ENCODE results near the gene GTPBP10. TPM values are rescaled to one million over a fixed set of nuclear protein-coding genes. Genes with fewer than 3 reads are reported as not detected.

Gene GTPBP10
- total RNA-seq, 1 donor from 2014 or later, result 24.2 TPM

DNA sequence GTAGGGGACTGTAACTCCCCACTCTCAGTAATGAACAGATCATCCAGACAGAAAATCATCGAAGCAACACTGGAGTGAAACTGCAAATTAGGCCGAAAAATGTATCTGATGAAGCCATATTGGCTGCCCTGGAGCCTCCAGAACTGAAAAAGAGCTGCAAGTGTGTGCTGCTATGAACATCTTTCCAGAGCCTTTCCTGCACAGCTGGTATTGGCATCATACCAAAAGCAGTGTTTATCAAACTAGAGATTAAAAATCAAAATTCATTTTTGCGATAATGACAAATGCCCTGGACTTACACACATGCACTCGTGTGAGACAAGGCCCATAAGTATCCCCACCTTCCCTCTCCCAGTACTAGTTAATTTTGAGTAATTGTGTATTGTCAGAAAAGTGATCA lies 49.9 kb downstream of the GTPBP10 start:
- no peaks in the 10 kb centered on the region for H3K36me3 ChIP-seq

DNA sequence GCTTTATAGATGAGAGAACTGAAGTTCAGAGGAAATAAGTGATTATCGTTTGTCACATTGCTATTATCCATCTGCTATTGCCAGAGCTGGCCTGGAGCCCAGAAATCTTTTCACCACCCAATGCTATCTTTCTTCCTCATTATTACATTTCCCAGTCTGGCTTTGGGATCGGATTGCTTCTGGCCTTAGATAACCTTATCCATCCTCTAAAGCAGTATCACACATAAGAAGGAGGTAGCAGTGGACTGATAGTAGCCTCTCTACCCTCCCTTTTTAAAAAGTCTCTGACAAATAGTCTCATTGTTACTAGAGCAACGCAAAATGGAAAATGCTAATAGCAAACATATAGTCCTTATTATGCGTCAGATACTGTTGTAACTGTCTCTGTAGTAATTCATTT lies 55.5 kb downstream of the GTPBP10 start:
- no peak for DNase-seq
- H3K9me3 ChIP-seq (replicated peaks), result peaks cover 15% of the 10 kb centered on the region
- H3K27ac ChIP-seq (replicated peaks), result no peak overlapping the region
- peaks cover 39% of the 10 kb centered on the region for H3K4me1 ChIP-seq
- intact Hi-C loops (cut with micrococcal nuclease), result no loop called here
- TF ChIP-seq, protein P1, sequence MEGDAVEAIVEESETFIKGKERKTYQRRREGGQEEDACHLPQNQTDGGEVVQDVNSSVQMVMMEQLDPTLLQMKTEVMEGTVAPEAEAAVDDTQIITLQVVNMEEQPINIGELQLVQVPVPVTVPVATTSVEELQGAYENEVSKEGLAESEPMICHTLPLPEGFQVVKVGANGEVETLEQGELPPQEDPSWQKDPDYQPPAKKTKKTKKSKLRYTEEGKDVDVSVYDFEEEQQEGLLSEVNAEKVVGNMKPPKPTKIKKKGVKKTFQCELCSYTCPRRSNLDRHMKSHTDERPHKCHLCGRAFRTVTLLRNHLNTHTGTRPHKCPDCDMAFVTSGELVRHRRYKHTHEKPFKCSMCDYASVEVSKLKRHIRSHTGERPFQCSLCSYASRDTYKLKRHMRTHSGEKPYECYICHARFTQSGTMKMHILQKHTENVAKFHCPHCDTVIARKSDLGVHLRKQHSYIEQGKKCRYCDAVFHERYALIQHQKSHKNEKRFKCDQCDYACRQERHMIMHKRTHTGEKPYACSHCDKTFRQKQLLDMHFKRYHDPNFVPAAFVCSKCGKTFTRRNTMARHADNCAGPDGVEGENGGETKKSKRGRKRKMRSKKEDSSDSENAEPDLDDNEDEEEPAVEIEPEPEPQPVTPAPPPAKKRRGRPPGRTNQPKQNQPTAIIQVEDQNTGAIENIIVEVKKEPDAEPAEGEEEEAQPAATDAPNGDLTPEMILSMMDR (IDR thresholded peaks at IDR 0.05; ENCODE audit: borderline replicate concordance), result no peak
- H3K36me3 ChIP-seq, result peaks cover 15% of the 10 kb centered on the region
- H3K4me3 ChIP-seq, result no peak overlapping the region
- no peaks in the 10 kb centered on the region for H3K27me3 ChIP-seq (ENCODE audit: low read depth)

More for the DNA sequence above, 49.9 kb downstream of the GTPBP10 start:
- intact Hi-C loops (cut with micrococcal nuclease), result loop anchor here (10.0 kb wide), 1 partner anchor 52 kb away; the partner anchor contains the start of gene GTPBP10
- TF ChIP-seq, protein P1 (IDR thresholded peaks at IDR 0.05; ENCODE audit: borderline replicate concordance), result no peak
- Histone ChIP-seq H3K27me3 (ENCODE audit: low read depth) (no peaks in the 10 kb centered on the region), H3K27ac (replicated peaks) (no peak overlapping the region), H3K4me3 (no peak overlapping the region), H3K4me1 (no peaks in the 10 kb centered on the region), H3K9me3 (replicated peaks) (peaks cover 15% of the 10 kb centered on the region)
- no peak for DNase-seq

DNA sequence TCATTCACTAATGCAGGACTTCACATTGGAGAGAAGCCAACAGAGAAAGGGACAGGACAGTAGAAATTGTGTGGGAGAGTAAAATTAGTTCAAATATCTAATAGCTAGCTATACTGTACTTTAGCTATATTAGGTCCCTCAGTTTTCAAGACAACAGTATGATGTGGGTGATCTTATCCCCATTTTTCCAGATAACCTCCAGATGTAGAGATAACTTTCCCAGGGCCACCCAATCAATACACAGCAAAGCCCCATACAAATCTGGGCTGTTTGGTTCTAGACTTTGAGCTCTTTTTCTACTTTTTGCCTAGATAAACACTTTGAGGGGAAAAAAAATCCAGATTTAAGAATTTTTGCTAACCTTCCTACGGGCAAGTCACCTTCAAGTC lies 56.3 kb downstream of the GTPBP10 start:
- H3K4me3 ChIP-seq, result peak overlapping the region; percentile 72
- intact Hi-C loops (cut with micrococcal nuclease), result no loop called here
- peaks cover 47% of the 10 kb centered on the region for H3K4me1 ChIP-seq
- peak overlapping the region; percentile 92 for H3K27ac ChIP-seq (replicated peaks)
- TF ChIP-seq, protein P1 (IDR thresholded peaks at IDR 0.05; ENCODE audit: borderline replicate concordance), result no peak
- DNase-seq, result no peak
- H3K9me3 ChIP-seq (replicated peaks), result peaks cover 15% of the 10 kb centered on the region
- peaks cover 23% of the 10 kb centered on the region for H3K36me3 ChIP-seq
- H3K27me3 ChIP-seq (ENCODE audit: low read depth), result no peaks in the 10 kb centered on the region

DNA sequence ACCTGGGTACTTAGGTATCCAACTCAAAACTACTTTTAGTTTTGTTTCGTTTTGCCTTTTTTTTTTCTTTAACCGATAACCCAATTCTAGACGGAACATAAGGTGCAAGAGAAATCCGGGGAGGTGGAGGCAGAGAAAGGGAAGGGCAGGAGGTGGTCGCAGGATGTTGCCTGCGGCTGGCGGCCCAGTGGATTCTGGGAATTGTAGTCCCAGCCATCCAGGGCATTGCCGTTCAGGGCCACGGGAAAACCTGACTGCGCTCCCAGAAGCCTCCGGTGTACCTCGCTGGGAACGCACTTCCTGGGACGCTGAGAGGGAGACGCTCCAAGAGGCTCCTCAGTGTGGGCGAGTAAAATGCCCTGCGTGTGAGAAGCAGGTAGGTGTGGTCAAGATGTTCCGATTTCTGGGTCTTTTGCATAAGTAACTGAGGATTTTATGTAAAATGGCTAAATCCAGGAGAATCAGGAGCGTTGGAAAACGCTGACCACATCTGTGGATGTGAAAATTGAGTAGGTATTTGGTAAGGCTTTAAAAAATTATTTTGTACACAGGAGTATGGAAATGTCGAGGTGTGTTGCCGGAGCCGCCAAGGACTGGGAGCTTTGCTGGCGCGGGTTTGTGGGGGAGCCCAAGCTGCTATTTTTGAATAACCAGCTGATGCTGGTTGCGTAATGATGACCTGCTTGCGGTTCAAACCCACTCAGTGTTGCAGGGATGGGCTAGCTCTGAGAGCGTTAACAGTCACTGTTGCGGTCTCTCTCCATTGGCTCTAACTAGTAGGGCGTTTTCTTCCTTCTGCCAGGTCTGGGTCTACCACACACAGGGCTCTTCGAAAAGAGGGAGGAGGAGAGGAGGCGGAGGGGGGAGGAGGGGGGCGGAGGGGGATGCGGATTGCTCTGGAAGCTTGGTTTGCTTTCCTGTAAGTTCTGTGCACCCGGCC lies 56.9 kb downstream of the GTPBP10 start, which contains the start of gene CLDN12:
CLDN12 (plus strand) TSS at position 288 of the 940 bp plus-strand sequence. CDS start 9,216 bp downstream, outside the sequence.
- intact Hi-C loops (cut with micrococcal nuclease), result no loop called here
- TF ChIP-seq, protein P1 (IDR thresholded peaks at IDR 0.05; ENCODE audit: borderline replicate concordance), result no peak

DNA sequence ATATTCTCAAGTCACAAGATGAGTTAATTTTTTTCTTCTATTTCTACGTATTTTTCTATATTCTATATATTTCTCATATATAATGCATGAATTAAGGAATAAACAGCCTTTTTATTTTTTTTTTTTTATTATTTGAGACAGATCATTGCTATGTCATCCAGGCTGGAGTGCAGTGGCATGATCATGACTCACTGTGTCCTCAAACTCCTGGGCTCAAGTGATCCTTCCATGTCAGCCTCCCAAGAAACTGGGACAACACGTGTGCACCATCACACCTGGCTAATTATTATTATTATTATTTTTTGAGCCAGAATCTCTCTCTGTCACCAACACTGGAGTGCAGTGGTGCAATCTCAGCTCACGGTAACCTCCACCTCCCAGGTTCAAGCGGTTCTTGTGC lies 58.3 kb downstream of the GTPBP10 start:
- peak overlapping the region; percentile 92 for H3K27ac ChIP-seq (replicated peaks)
- peaks cover 67% of the 10 kb centered on the region for H3K4me1 ChIP-seq
- no peaks in the 10 kb centered on the region for H3K27me3 ChIP-seq (ENCODE audit: low read depth)
- intact Hi-C loops (cut with micrococcal nuclease), result no loop called here
- TF ChIP-seq, protein P1 (IDR thresholded peaks at IDR 0.05; ENCODE audit: borderline replicate concordance), result no peak
- H3K4me3 ChIP-seq, result peak overlapping the region; percentile 72
- H3K36me3 ChIP-seq, result peaks cover 41% of the 10 kb centered on the region
- DNase-seq, result no peak
- peaks cover 1% of the 10 kb centered on the region for H3K9me3 ChIP-seq (replicated peaks)

More for the DNA sequence above, 56.9 kb downstream of the GTPBP10 start, which contains the start of gene CLDN12:
- H3K9me3 ChIP-seq (replicated peaks), result peaks cover 15% of the 10 kb centered on the region
- no peaks in the 10 kb centered on the region for H3K27me3 ChIP-seq (ENCODE audit: low read depth)
- peak within 1 kb of the TSS; percentile 72 for H3K4me3 ChIP-seq
- peak within 1 kb of the TSS; percentile 92 for H3K27ac ChIP-seq (replicated peaks)
- DNase-seq, result peak; percentile 88
- peaks cover 53% of the 10 kb centered on the region for H3K4me1 ChIP-seq
- peaks cover 29% of the 10 kb centered on the region for H3K36me3 ChIP-seq
